GM10266 (cell line): ENCODE results near the gene RAB4A.

Experiments used
- DNase-seq: peaks from one replicate; pipeline ENCODE4 v3.0.0; 2012; ENCODE audit errors: extremely low spot score
- TF ChIP-seq, protein P1 (sequence below): IDR thresholded peaks from 2 replicates; pipeline ENCODE4 v1.5.1; 2012; ENCODE audit warnings: mild to moderate bottlenecking, low read depth; ENCODE audit not compliant: control insufficient read depth, insufficient read depth; ENCODE audit errors: missing control alignments

Gene RAB4A

DNA sequence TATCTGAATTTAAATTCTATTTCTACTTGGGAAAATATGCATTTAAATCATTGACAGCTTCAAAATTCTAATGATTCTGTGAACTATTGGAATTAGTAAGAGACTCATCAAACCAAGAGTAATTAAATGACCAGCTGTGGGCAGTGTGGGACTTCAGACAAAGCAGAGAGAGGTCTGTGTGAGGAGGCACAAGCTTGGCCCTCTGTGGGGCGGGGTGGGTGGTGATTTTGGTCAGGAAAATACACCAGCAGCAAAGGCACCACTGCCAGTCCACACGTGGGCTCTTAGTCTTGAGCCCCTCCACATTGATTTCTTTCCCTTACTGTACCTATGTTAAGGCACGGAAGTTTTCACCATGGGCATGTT lies 39.2 kb upstream of the RAB4A start:
- TF ChIP-seq, protein P1, sequence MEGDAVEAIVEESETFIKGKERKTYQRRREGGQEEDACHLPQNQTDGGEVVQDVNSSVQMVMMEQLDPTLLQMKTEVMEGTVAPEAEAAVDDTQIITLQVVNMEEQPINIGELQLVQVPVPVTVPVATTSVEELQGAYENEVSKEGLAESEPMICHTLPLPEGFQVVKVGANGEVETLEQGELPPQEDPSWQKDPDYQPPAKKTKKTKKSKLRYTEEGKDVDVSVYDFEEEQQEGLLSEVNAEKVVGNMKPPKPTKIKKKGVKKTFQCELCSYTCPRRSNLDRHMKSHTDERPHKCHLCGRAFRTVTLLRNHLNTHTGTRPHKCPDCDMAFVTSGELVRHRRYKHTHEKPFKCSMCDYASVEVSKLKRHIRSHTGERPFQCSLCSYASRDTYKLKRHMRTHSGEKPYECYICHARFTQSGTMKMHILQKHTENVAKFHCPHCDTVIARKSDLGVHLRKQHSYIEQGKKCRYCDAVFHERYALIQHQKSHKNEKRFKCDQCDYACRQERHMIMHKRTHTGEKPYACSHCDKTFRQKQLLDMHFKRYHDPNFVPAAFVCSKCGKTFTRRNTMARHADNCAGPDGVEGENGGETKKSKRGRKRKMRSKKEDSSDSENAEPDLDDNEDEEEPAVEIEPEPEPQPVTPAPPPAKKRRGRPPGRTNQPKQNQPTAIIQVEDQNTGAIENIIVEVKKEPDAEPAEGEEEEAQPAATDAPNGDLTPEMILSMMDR = peak; percentile 24
- no peak for DNase-seq

DNA sequence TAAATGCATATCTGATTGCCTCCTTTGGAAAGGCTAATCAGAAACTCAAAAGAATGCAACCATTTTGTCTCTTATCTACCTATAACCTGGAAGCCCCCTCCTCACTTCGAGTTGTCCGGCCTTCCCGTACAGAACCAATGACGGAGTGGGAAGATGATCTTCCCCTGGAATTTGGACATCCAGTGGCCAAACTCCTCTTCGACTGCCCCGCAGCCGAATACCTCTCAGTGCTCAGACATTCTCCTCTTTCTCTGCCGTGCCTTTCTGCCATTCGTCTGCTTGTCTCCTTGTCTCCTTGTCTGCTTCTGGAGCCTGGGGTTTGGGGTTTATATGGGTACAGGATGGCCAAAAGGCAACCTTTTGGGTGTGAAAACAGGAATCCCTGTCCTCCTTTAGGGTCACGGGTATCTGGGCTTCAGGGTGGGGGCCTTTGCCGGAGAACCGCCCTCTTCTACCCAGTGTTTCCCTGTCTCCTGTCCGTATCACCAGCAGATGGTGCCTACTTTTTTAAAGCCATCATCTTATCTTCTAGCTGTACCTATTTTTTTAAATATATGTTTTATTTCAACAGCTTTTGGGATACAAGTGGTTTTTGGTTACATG lies 35.9 kb upstream of the RAB4A start:
- DNase-seq = no peak
- TF ChIP-seq, protein P1 = no peak

DNA sequence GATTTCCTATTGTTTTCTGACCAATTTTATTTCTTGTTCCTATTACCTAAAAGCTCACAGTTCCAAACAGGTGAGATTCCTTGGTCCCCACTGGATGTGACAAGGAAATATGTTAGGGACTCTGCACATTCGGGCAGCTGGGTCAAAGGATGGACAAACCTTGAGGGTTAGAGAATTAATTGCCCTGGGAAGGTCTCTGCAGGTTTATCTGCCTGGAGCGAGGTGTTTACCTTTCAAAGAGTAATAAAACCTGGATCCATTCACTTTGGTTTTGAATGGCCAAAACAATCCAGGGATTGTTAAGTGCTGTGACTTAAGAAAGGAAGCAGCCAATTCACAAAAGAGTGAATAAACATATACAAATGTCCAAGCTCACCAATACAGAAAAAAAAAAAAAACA lies 33.6 kb upstream of the RAB4A start:
- TF ChIP-seq, protein P1 = no peak
- DNase-seq = no peak

DNA sequence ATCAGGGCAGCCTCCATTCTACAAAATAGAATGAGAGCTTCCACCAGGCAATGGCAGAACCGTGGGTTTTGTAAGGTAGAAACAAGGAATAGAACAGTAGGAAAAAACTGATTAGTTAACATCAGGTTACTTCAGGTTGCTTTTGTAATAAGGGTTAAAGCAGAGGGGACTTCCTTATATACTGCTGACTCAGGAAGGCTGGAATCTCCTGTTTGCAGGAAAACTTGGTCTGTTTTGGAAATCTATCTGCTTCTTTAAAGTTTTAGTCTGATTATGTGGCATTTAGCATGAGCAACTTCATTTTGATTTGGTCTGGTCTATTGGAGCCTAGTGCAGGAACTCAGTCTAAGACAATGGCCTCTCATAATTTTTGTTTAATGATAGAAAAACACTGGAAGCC lies 32.7 kb upstream of the RAB4A start:
- TF ChIP-seq, protein P1 = no peak
- DNase-seq = no peak

DNA sequence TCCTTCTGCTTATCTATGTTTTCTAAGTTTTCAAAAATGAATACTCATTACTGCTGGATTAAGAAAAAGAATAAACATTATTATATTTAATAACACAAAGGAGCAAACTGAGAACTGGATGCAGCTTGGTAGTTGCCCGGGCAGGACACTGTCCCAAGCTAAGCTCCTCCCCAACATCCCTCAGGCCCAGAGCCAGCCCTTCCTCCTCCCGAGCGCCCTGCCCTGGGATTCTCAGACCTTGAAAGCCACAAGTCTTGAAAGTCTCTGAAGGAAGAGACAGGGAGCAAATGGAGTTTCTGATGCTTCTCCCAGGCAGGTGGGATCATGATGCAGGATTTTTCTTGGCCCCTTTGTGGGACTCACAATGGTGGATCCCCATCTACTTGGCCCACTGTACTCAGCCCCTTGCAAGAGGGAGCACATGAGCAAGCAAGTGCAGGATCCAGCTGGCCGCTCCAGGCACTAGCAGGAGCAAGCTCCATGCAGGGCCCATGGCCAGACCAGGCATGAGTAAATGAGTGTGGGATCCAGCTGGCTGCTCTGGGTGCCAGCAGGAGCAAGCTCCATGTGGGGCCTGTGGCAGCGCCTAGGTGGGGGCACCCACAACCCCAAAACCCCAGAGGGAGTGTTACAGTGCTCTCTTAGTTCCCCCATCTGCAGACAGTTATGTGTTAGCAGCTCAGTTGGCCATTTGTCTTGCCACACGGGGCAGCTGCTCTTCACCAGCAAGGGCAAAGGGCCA lies 32.1 kb upstream of the RAB4A start:
- no peak for DNase-seq

DNA sequence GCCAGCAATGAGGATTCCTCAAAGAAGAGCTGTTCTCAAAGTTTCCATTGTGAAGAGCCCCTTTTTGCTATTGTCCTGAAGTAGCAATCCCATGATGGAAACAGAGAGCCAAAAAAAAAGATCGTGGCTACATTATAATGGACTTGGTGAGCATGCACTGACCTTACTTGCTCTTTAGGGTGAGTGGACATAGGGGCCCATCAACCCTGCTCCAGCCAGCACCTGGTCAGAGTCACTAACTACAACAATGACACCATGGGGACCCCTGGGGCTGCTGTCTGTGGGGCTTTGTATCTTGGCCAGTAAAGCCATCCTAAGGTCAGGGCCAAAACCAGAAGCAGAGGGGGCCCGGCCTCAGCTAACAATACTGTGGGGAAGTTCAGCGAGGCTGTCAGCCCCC lies 30.4 kb upstream of the RAB4A start:
- TF ChIP-seq, protein P1 = no peak
- DNase-seq = no peak

More for the DNA sequence above, 32.1 kb upstream of the RAB4A start:
- TF ChIP-seq, protein P1 = no peak

DNA sequence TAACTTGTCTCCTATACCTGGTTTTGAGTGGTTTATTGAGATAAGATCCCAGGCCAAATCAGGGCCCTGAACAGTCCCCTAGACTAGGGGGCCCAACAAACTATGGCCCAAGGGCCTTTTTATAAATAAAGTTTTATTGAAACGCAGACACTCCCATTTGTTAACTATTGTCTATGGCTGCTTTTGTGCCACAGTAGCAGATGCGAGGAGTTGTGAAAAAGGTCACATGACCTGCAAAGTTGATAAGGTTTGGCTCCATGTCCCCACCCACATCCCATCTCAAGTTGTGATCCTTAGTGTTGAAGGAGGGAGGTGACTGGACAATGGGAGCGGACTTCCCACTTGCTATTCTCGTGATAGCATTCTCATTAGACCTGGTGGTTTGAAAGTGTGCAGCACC lies 29.5 kb upstream of the RAB4A start:
- TF ChIP-seq, protein P1 = no peak
- no peak for DNase-seq
